PC-3 (cell line): ENCODE data around the gene SIPA1L2. TPM values are rescaled to one million over a fixed set of nuclear protein-coding genes. Genes with fewer than 3 reads are reported as not detected.

Experiments used
- ATAC-seq: fragments of 200-7000 bp; cut with Tn5 transposase; 2 replicates; pipeline ENCODE4 v1.9.1; 2020; ENCODE audit warnings: mild to moderate bottlenecking, moderate library complexity
- BruUV-seq: library from RNA; stranded (reverse); fragments of 400-500 nt; replicated peaks from 2 replicates; lab custom pipeline; 2021; lab: Mats Ljungman, UMichigan
- CTCF ChIA-PET: fragments of 300-600 bp; sonication (Branson Sonifier 250); formaldehyde crosslinking; loops from one replicate; lab custom pipeline; 2022; ENCODE audit warnings: antibody characterized with exemption; lab: Charles Lee
- POLR2A ChIA-PET: fragments of 300-600 bp; sonication (Branson Sonifier 250); formaldehyde crosslinking; loops from one replicate; lab custom pipeline; 2022; ENCODE audit warnings: antibody characterized with exemption; ENCODE audit not compliant: unreplicated experiment; lab: Charles Lee
- DNase-seq: peaks from one replicate; pipeline ENCODE4 v3.0.0-alpha.2; 2015
- H2AFZ ChIP-seq: fragments of 300-600 bp; sonication (generic); 2 replicates; pipeline ENCODE4 v1.6.0; 2016; ENCODE audit warnings: antibody characterized with exemption, low read length
- H3F3A ChIP-seq: fragments of 300-600 bp; sonication (generic); one replicate; pipeline ENCODE4 v1.6.0; 2017; ENCODE audit warnings: antibody characterized with exemption, low read length, control low read depth, mild to moderate bottlenecking; ENCODE audit not compliant: unreplicated experiment
- H3K27ac ChIP-seq: fragments of 300-600 bp; sonication (generic); 2 replicates; pipeline ENCODE4 v1.5.1; 2016; ENCODE audit warnings: mild to moderate bottlenecking, low read length
- H3K27me3 ChIP-seq: fragments of 300-600 bp; sonication (generic); 2 replicates; pipeline ENCODE4 v1.6.1; 2016; ENCODE audit warnings: low read length, mixed read lengths
- H3K36me3 ChIP-seq: fragments of 300-600 bp; sonication (generic); 2 replicates; pipeline ENCODE4 v1.6.1; 2016; ENCODE audit warnings: low read depth, mixed run types, low read length, mixed read lengths
- H3K4me1 ChIP-seq: fragments of 300-600 bp; sonication (generic); 2 replicates; pipeline ENCODE4 v1.5.1; 2016; ENCODE audit warnings: low read length; ENCODE audit not compliant: insufficient read depth
- H3K4me2 ChIP-seq: fragments of 300-600 bp; sonication (generic); 2 replicates; pipeline ENCODE4 v1.6.0; 2016; ENCODE audit warnings: low read length
- H3K4me3 ChIP-seq: fragments of 300-600 bp; sonication (generic); 2 replicates; pipeline ENCODE4 v1.5.1; 2016; ENCODE audit warnings: mild to moderate bottlenecking, low read length, mixed read lengths
- H3K79me2 ChIP-seq: fragments of 300-600 bp; sonication (generic); 2 replicates; pipeline ENCODE4 v1.6.1; 2017; ENCODE audit warnings: low read length, mixed read lengths
- H3K9ac ChIP-seq: fragments of 300-600 bp; sonication (generic); 2 replicates; pipeline ENCODE4 v1.6.0; 2016; ENCODE audit warnings: mild to moderate bottlenecking, low read length
- H3K9me2 ChIP-seq: fragments of 300-600 bp; sonication (generic); replicated peaks from 2 replicates; pipeline ENCODE4 v1.6.1; 2016; ENCODE audit warnings: mixed run types, low read length, mixed read lengths
- H3K9me3 ChIP-seq: fragments of 300-600 bp; sonication (generic); 2 replicates; pipeline ENCODE4 v1.6.1; 2016; ENCODE audit warnings: low read length, mixed read lengths
- H4K20me1 ChIP-seq: fragments of 300-600 bp; sonication (generic); 2 replicates; pipeline ENCODE4 v1.6.1; 2016; ENCODE audit warnings: low read length, mixed read lengths
- EZH2 ChIP-seq: fragments of 300-600 bp; sonication (generic); IDR thresholded peaks from one replicate; pipeline ENCODE4 v1.6.1; 2017; ENCODE audit warnings: antibody characterized with exemption, mild to moderate bottlenecking, low read length; ENCODE audit not compliant: unreplicated experiment
- EZH2phosphoT487 ChIP-seq: fragments of 300-600 bp; sonication (generic); IDR thresholded peaks from 2 replicates; pipeline ENCODE4 v1.6.1; 2018; ENCODE audit warnings: mild to moderate bottlenecking, antibody characterized with exemption, low read length, borderline replicate concordance
- intact Hi-C: fragments of 100-400 bp; cut with micrococcal nuclease; formaldehyde crosslinking; loops from 2 replicates; pipeline ENCODE4 v1.9.0; 2023
- total RNA-seq: library from RNA; depleted of rRNA; stranded (reverse); fragments of >200 nt; gene quantifications from 2 replicates; pipeline ENCODE4 v1.2.3, GENCODE V29; 2014
- TF ChIP-seq, protein P1 (sequence below): fragments of 300-600 bp; sonication (generic); conservative IDR thresholded peaks from 2 replicates; pipeline ENCODE4 v1.5.1; 2017; ENCODE audit warnings: antibody characterized with exemption, low read depth, mild to moderate bottlenecking, low read length

The SIPA1L2 gene
- total RNA-seq, 1 experiment from 2014 or later = 9.8 TPM

- DNase-seq (peak; percentile 18), ATAC-seq (no peak)
- no peaks in the 10 kb centered on the region for H3F3A ChIP-seq
- no peak for TF ChIP-seq EZH2phosphoT487
- TF ChIP-seq, protein P1, sequence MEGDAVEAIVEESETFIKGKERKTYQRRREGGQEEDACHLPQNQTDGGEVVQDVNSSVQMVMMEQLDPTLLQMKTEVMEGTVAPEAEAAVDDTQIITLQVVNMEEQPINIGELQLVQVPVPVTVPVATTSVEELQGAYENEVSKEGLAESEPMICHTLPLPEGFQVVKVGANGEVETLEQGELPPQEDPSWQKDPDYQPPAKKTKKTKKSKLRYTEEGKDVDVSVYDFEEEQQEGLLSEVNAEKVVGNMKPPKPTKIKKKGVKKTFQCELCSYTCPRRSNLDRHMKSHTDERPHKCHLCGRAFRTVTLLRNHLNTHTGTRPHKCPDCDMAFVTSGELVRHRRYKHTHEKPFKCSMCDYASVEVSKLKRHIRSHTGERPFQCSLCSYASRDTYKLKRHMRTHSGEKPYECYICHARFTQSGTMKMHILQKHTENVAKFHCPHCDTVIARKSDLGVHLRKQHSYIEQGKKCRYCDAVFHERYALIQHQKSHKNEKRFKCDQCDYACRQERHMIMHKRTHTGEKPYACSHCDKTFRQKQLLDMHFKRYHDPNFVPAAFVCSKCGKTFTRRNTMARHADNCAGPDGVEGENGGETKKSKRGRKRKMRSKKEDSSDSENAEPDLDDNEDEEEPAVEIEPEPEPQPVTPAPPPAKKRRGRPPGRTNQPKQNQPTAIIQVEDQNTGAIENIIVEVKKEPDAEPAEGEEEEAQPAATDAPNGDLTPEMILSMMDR = no peak
- TF ChIP-seq EZH2 = no peak
- H2AFZ ChIP-seq = no peak overlapping the region
- CTCF ChIA-PET = no interaction called here
- peaks cover 15% of the 10 kb centered on the region for H3K4me1 ChIP-seq
- no peak overlapping the region for H3K9ac ChIP-seq
- H3K79me2 ChIP-seq = no peaks in the 10 kb centered on the region
- no peaks in the 10 kb centered on the region for H3K27me3 ChIP-seq
- intact Hi-C loops = no loop called here
- H3K36me3 ChIP-seq = no peaks in the 10 kb centered on the region
- H3K27ac ChIP-seq = no peak overlapping the region
- no peak overlapping the region for H3K4me3 ChIP-seq
- no TSS peak for BruUV-seq
- no peak overlapping the region for H3K4me2 ChIP-seq
- POLR2A ChIA-PET = interaction anchor here (0.5 kb wide), 1 partner anchor 528 kb away, joined by 3 read pairs; no protein-coding TSS in a partner anchor
- no peaks in the 10 kb centered on the region for H4K20me1 ChIP-seq
- H3K9me2 ChIP-seq = no peaks in the 10 kb centered on the region
- H3K9me3 ChIP-seq = no peaks in the 10 kb centered on the region
Measured at GRCh38 chr1:232676307-232676706, 46.4 kb upstream of the SIPA1L2 start.

DNA sequence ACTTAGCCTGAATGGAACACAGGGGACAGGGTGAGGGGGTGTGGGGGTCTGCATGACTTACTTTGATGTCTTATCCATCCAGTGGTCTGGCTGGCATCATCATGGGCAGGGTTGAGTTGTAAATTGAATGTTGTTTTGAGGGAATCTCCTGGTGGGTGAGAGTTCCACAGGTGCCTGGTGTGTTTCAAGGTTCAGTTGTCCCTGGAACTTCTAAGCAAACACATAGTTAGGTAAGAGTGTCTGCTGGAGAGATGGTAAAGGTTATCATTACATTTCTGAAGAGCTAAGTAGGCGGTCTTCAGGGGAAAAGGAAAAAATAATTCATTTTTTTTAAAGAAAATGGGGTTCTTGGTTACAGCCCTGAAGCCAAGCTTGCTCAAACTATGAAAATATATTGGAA lies 46.0 kb upstream of the SIPA1L2 start:
- H4K20me1 ChIP-seq = no peaks in the 10 kb centered on the region
- ChIA-PET POLR2A (no interaction called here), CTCF (no interaction called here)
- no peak overlapping the region for H3K27ac ChIP-seq
- H3K36me3 ChIP-seq = no peaks in the 10 kb centered on the region
- DNase-seq = no peak
- no peak overlapping the region for H3K9ac ChIP-seq
- H3K4me2 ChIP-seq = no peak overlapping the region
- no TSS peak for BruUV-seq
- no peaks in the 10 kb centered on the region for H3F3A ChIP-seq
- H3K4me3 ChIP-seq = no peak overlapping the region
- ATAC-seq = no peak
- H2AFZ ChIP-seq = no peak overlapping the region
- H3K27me3 ChIP-seq = no peaks in the 10 kb centered on the region
- TF ChIP-seq EZH2 (no peak), EZH2phosphoT487 (no peak)
- TF ChIP-seq, protein P1 = no peak
- intact Hi-C loops = no loop called here
- no peaks in the 10 kb centered on the region for H3K9me3 ChIP-seq
- peaks cover 15% of the 10 kb centered on the region for H3K4me1 ChIP-seq
- H3K9me2 ChIP-seq = no peaks in the 10 kb centered on the region
- H3K79me2 ChIP-seq = no peaks in the 10 kb centered on the region

- TF ChIP-seq, protein P1 = no peak
- TF ChIP-seq EZH2phosphoT487 (no peak), EZH2 (no peak)
- Histone ChIP-seq H3K27ac (no peak overlapping the region), H3K9ac (no peak overlapping the region), H3K4me3 (no peak overlapping the region), H4K20me1 (no peaks in the 10 kb centered on the region), H3K36me3 (no peaks in the 10 kb centered on the region), H3K79me2 (no peaks in the 10 kb centered on the region), H2AFZ (no peak overlapping the region), H3K9me2 (no peaks in the 10 kb centered on the region), H3K4me2 (no peak overlapping the region), H3K27me3 (no peaks in the 10 kb centered on the region), H3K4me1 (peaks cover 15% of the 10 kb centered on the region), H3K9me3 (no peaks in the 10 kb centered on the region), H3F3A (no peaks in the 10 kb centered on the region)
- ChIA-PET CTCF (no interaction called here), POLR2A (no interaction called here)
- DNase-seq (no peak), ATAC-seq (no peak)
- no TSS peak for BruUV-seq
- intact Hi-C loops = no loop called here
Measured at GRCh38 chr1:232675260-232675659, 45.3 kb upstream of the SIPA1L2 start.
